HPDE6-E6E7 (cell line): ENCODE results near the gene UQCRC1.

Experiments
- DNase-seq: peaks from one replicate; pipeline ENCODE4 v3.0.0; 2011; ENCODE audit warnings: missing footprints; ENCODE audit errors: extremely low spot score

The UQCRC1 gene

DNA sequence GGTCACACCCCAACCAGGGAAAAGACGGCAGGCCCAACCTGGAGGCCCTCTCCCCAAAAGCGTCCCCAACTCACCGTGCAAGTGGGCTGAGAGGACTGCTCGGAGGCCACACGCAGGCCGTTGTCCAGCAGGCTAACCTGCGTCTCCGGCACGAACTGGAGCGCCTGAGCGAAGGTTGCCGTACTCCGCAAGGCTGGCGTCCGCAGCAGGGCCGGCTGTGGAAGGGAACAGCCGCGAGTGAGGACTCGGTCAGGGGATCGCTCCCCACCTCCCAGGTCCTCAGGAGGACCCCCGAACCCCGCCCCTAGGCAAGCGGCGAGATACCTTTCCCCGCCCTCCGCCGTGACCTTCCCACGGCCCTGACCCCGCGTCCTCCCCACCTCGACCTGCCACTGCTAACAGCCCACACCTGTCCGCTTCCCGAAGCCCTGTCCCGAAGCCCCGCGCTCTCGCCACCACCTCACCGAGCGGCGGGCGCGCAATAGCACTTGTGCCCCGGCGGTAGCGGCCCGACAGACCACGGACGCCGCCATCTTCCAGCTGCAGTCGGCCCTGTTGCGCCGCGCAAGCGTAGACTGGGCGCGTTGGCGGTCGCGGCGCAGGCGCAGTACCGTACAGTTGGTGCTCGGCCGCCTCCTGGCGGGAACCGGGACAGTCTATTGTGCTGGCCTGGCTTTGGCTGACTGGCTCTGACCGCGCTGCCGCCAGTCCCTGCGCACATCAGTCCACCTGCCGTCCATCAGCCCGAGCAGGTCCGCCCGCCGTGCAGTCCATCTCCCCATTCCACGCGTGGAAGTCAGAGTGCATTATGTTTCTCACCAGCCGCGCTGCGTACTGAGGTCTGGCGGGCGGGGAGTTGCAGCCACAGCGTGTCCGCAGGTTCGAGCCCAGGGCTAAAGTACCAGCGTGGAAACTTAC, at the start of gene UQCRC1:
TSS of gene UQCRC1 (minus strand) at position 559 of the 918 bp plus-strand sequence. CDS start at position 533, 26 bp downstream.
- DNase-seq: peak; percentile 69

DNA sequence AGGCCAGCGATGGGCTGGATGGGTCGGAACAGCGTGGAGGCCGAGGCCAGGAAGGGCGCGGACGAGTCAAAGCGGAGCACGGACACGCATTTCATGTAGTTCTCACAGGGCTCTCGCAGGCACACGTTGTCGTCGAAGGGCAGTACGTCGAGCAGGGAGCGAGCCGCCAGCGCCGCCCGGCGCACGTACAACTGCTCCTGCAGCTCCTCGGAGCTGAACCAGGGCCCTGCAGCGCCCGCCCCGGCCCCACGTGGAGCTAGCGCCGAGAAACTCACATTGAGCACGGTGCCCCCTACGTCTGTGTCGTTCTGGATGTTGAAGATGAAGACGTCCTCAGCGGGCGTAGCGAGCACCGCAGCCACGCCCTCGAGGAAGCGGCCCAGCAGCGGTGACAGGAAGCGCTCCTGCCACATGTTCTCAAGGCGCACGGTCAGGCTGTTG, 47.4 kb upstream of the UQCRC1 start:
- no peak for DNase-seq

GRCh38 chr3:48656061-48656840, 46.8 kb upstream of the UQCRC1 start:
- peak; percentile 60 for DNase-seq

- no peak for DNase-seq
Observed at GRCh38 chr3:48655606-48656005, 46.2 kb upstream of the UQCRC1 start.

- DNase-seq: no peak
Observed at GRCh38 chr3:48655063-48655462, 45.6 kb upstream of the UQCRC1 start.

GRCh38 chr3:48652923-48653715, 43.7 kb upstream of the UQCRC1 start:
- DNase-seq: no peak

- DNase-seq: no peak
Observed at GRCh38 chr3:48651771-48652170, 42.3 kb upstream of the UQCRC1 start.

- DNase-seq: no peak
Observed at GRCh38 chr3:48650723-48651122, 41.3 kb upstream of the UQCRC1 start.

- no peak for DNase-seq
Observed at GRCh38 chr3:48648188-48648850, 38.9 kb upstream of the UQCRC1 start.

DNA sequence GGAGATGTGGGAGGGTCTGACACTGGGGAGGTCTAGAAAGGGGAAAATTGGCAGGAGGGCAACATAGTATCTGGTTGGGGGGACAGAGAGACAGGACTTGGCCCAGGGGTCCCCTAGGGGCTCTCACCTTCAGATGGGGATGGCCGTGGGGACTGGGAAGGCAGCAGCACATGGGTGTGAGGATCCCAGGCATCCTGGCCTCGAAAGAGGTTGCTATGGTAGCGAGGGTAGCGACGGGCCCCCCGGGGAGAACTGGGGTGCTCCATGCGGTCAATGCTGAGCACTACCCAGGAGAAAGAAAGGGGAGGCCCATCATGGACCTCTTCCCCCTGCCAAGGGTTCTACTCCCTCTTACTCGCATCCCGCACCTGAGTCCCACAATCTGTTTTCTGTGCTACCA, 38.3 kb upstream of the UQCRC1 start:
- DNase-seq: no peak

DNA sequence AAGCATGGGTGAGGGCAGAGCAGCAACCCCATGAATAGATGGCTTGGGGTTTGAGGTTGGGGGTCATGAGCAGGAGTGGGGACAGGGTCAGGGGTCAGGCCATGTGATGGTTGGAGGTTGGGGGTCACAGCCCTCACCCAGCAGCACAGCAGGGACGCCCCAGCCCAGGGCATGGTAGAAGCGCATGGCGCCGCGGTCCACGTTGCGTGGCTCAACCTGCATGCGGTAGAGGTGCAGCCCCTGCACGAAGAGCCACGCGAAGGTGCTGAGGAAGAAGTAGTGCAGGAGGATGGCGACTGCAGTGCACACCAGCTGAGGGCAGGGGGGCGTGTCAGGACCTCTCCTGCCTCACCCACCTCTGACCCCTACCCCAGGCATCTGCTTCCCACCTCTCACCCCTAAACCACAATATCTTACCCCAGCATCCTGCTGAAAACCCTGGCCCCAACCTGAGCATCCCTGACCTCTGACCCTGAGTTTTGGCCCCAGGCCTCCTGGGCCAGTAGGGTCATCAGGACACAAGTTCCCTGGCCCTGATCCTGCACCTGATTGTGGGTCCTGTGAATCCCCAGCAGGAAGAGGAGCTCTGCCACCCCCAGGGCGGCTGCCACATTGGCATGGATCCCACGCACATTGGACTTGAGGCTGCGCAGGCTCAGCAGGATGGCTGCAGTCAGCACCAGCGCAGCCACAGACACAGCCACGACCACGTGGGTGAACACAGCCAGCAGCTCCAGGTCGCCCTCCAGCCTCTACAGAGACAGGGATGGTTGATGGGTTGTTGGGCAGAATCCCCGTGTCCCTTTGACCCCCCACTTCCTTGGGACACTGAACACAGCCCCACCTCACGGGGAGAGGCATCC, 35.7 kb upstream of the UQCRC1 start:
- no peak for DNase-seq

- no peak for DNase-seq
Observed at GRCh38 chr3:48642605-48643004, 33.2 kb upstream of the UQCRC1 start.

GRCh38 chr3:48641396-48641795, 31.9 kb upstream of the UQCRC1 start:
- no peak for DNase-seq

DNA sequence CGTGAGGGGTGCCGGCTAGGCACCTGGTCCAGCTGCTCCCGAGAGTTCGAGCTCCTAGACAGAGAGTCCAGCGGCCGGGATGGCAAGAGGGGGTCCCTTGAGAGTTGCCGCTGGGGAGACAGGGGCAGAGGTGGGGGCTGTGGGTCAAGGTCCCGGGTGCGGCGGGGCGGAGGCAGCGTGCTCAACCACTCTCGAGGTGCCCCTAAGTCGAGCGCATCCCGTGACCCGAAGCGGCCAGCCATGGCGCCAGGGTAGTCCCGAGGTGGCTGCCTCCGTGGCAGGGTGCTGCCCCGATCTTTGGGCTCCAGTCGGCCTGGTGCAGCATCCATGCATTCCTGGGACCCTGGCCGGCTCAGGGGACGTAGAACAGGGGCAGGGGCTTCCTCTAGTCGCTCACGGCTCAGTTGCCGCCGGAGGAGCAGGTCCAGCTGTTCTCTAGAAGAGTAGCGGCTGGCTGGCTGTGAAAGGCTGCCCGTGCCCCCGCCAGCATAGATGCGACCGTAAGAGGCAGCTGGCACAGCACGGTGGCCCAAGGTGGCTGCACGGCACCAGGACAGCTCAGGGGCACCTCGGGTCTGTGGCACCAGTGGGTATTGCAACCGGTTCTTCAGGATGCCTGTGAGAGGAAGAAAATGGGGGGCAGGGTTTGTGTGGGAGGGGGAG, 30.6 kb upstream of the UQCRC1 start:
- no peak for DNase-seq

DNA sequence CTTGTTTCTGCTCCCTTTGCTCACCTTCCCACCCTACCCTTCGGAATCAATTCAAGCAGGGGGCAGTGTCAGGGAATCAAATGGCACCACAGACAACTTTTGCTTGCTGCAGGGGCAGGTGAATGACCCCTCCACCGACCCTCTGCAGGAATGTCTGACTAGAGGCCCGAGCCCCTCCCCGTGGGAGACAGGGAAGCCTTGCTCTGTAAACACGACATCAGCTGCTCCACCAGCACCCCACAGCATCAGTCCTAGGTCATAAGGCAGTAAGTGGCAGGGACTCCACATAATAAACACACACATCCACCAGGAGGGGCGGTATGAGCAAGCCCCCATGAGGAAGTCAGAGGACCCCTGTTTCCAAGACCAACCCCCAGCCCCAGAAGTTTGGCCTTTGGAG, 27.9 kb upstream of the UQCRC1 start:
- DNase-seq: no peak

DNA sequence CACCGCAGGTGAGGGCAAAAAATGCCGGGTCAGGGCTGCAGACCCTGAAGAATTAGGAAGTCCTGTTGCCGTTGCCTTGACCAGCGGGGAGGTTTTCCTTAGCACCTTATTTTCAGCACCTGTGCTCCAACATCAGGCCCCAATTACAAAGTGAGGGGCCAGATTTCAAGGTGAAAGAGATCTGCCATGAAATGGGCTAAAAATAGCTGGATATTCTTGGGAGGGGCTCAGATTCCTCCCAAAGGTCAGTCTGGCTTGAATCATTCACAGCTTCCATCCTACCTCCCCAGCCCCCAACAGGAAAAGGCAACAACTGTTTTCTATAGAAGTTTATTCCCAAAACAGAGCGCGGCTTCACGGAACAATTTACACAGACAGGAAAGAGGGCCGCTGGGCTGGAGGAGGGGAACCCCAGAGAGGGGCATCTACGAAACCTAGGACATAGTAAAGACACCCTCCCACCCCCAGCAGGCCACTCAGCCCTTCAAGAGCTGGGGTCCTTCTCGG, 26.8 kb upstream of the UQCRC1 start:
- DNase-seq: no peak

DNA sequence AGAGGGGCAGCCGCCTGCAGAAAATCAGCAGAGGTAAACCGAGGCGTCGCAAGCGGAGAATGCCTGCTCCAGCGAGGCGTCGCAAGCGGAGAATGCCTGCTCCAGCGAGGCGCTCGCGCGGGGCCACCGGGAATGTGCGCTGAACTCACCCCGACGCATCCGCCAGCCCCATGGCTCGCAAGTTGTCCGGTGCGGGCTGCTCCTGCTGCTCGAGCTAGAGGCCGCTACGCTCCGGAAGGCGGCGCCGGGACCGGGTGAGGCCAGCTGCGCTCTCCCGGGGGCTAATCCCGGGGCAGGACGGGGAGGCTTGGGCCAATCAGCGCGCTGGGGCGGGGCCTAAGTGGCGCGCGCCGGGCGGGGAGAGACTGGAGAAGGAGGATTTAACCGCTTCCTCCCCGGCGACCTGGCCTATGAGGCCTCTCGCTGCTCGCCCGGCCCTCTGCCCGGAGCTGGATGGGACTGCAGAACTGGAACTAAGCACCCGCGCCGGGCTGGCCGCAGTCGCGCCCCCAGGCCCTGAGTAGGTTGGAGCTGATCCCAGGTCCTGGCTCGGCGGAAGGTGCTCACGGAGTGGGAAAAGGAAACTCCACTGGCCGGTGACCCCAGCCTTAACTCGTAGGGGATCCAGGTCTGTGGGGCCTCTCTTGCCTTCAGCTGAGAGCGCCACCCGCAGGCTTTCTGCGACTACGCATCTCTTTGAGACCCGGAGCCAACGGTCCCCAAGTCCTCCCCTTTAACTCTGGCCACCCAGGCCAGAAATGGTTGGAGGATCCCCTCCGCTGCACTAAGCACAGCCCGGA, 26.0 kb upstream of the UQCRC1 start, which contains the start of gene SLC26A6:
TSS of gene SLC26A6 (minus strand) at position 240 of the 800 bp plus-strand sequence. CDS start at position 172, 68 bp downstream.
- peak; percentile 86 for DNase-seq

DNA sequence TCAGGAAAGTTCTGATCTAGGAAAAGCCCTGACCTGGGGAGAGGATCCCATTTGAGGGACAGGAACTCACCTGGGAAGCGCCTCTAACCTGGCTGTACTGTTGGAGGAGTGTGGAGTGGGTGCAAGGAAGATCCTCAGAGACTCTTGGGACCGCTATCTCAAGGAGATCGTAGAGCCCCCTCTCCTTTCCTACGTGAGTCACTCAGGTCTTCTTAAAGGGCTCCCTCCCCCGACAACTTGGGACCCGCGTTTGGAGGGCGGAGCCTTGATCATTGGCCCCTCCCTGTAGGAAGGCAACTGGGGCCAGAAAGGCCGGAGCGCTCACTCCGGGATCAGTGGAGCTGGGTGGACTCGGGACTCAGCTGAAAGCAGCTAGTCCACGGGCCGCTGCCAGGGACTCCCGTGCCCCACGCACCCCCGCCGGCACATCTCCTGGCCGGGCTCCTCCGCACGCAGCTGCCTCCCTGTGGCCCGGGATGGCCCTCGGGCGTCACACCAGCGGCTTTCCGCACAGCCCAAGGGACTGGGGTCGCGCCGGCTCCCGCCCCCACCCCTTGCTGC, 25.3 kb upstream of the UQCRC1 start:
- no peak for DNase-seq
